Prostate gland (tissue), 1 donor: Measurements from ENCODE around the gene CALHM1.
A peak's percentile ranks its signal among the peaks of the same experiment; 100 is the strongest.

Experiments
- POLR2A ChIP-seq: fragments of 450-650 bp; IDR thresholded peaks from one replicate; pipeline ENCODE4 v1.6.1; 2016; ENCODE audit warnings: antibody characterized with exemption, mild to moderate bottlenecking
- POLR2AphosphoS5 ChIP-seq: sonication (generic); formaldehyde crosslinking; IDR thresholded peaks from one replicate; pipeline ENCODE4 v1.6.1; 2017; ENCODE audit warnings: antibody characterized with exemption

- TF ChIP-seq POLR2AphosphoS5 (peak; percentile 13), POLR2A (no peak)
These were observed 26.8 kb downstream of the CALHM1 start for GRCh38 chr10:103431902-103432301.
